ENCODE data around the gene CZIB. TPM values are rescaled to one million over a fixed set of nuclear protein-coding genes. Genes with fewer than 3 reads are reported as not detected.

The CZIB gene
- total and polyA plus RNA-seq, 2 of the 4 experiments (the other 2 are of a cell fraction) = 41.0 to 58.9 TPM

DNA sequence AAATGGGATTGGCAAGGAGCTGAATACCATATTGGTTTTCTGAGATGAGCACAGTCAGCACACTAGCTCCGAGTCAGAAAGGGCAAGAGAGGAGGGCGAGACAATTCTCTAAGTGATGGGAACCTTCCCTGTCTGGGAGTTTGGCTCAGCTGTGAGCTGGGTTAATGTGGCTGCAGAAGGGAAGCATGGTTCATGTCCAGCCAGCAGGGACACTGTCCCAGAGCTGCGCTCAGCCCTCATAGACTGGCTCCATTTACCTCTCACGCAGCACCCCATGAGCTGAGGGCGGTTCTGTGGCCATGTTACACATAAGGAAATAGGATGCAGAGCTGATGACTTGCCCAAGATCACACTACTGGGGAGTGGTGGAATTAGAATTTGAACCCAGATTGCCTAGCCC lies 39.5 kb downstream of the CZIB start:
- Histone ChIP-seq H3K4me3 (ENCODE audit: insufficient read depth, low read depth, low read length) (no peak overlapping the region), H3K18ac (ENCODE audit: low read depth, low read length) (peak overlapping the region; percentile 83), H4K8ac (ENCODE audit: low read depth in 2 of 2, low read length in 2 of 2) (peak overlapping the region; percentile 34 to 97; a peak in 3 of 4 replicates), H3K9ac (ENCODE audit: low read depth, low read length) (no peak overlapping the region), H4K91ac (ENCODE audit: insufficient read depth, low read depth, low read length) (peak overlapping the region; percentile 92), H2AK9ac (replicated peaks; ENCODE audit: low read depth, low read length, poor library complexity) (peak overlapping the region; percentile 2), H3K9me3 (ENCODE audit: control insufficient read depth, insufficient read depth, low read length) (no peaks in the 10 kb centered on the region), H4K20me1 (ENCODE audit: insufficient read depth, low read length) (no peaks in the 10 kb centered on the region), H2BK120ac (ENCODE audit: low read depth, low read length) (peak overlapping the region; percentile 98), H2BK15ac (ENCODE audit: low read depth, low read length) (peak overlapping the region; percentile 94; the same call in 2 of the 3 replicates), H3K4me1 (ENCODE audit: control insufficient read depth, insufficient read depth, low read length) (peaks cover 49% of the 10 kb centered on the region), H3K27me3 (ENCODE audit: control insufficient read depth, insufficient read depth, low read length) (no peaks in the 10 kb centered on the region), H3K27ac (ENCODE audit: insufficient read depth, low read length) (peak overlapping the region; percentile 84; the same call in 1 of the 2 replicates), H3K79me1 (ENCODE audit: low read depth in 1 of 2, low read length in 2 of 2) (peaks cover 0 to 5% of the 10 kb centered on the region in 2 experiments; a peak in 2 of 4 replicates), H2AK5ac (ENCODE audit: low read depth, low read length) (peak overlapping the region; percentile 92), H2BK5ac (ENCODE audit: low read depth, low read length, poor library complexity, severe bottlenecking) (peak overlapping the region; percentile 87), H2AFZ (replicated peaks; ENCODE audit: low read length, poor library complexity) (peak overlapping the region; percentile 84), H3K9me1 (ENCODE audit: insufficient read depth, low read length) (peaks cover 58% of the 10 kb centered on the region), H3K23ac (ENCODE audit: low read depth, low read length) (no peak overlapping the region), H3K4me2 (ENCODE audit: low read depth, low read length) (no peak overlapping the region), H3K56ac (ENCODE audit: extremely low read depth, insufficient read depth, low read length) (no peak overlapping the region), H4K5ac (ENCODE audit: low read depth, low read length) (peak overlapping the region; percentile 91), H2BK20ac (ENCODE audit: low read depth, low read length) (peak overlapping the region; percentile 98), H3K4ac (ENCODE audit: low read depth, low read length) (peak overlapping the region; percentile 97), H3K36me3 (ENCODE audit: control insufficient read depth, insufficient read depth, low read length) (no peaks in the 10 kb centered on the region), H3K14ac (replicated peaks; ENCODE audit: low read depth, low read length) (peak overlapping the region; percentile 78)
- TF ChIP-seq, protein P1, sequence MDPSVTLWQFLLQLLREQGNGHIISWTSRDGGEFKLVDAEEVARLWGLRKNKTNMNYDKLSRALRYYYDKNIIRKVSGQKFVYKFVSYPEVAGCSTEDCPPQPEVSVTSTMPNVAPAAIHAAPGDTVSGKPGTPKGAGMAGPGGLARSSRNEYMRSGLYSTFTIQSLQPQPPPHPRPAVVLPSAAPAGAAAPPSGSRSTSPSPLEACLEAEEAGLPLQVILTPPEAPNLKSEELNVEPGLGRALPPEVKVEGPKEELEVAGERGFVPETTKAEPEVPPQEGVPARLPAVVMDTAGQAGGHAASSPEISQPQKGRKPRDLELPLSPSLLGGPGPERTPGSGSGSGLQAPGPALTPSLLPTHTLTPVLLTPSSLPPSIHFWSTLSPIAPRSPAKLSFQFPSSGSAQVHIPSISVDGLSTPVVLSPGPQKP (IDR thresholded peaks at IDR 0.05; ENCODE audit: borderline replicate concordance, low read depth, low read length) = no peak
- TF ChIP-seq MAZ (IDR thresholded peaks at IDR 0.05; ENCODE audit: borderline replicate concordance, low read depth, low read length) (no peak), RFX5 (IDR thresholded peaks at IDR 0.05; ENCODE audit: low read depth, low read length) (no peak), CHD1 (IDR thresholded peaks at IDR 0.05; ENCODE audit: low read depth, low read length) (no peak), NFE2L2 (IDR thresholded peaks at IDR 0.05; ENCODE audit: low read depth, low read length) (no peak), MXI1 (IDR thresholded peaks at IDR 0.05; ENCODE audit: borderline replicate concordance, low read depth, low read length) (no peak), RAD21 (IDR thresholded peaks at IDR 0.05; ENCODE audit: low read length) (no peak), BHLHE40 (IDR thresholded peaks at IDR 0.05; ENCODE audit: low read depth, low read length) (no peak), RCOR1 (IDR thresholded peaks at IDR 0.05; ENCODE audit: insufficient replicate concordance, low read length) (no peak), FOS (IDR thresholded peaks at IDR 0.05; ENCODE audit: low read depth, low read length) (no peak), POLR2A (IDR thresholded peaks at IDR 0.05; ENCODE audit: low read depth, low read length) (no peak), CEBPB (IDR thresholded peaks at IDR 0.05; ENCODE audit: low read depth, low read length) (no peak), MAFK (IDR thresholded peaks at IDR 0.05; ENCODE audit: low read depth, low read length) (no peak), SMC3 (IDR thresholded peaks at IDR 0.05; ENCODE audit: low read depth, low read length) (no peak)
- TF ChIP-seq, protein P2, sequence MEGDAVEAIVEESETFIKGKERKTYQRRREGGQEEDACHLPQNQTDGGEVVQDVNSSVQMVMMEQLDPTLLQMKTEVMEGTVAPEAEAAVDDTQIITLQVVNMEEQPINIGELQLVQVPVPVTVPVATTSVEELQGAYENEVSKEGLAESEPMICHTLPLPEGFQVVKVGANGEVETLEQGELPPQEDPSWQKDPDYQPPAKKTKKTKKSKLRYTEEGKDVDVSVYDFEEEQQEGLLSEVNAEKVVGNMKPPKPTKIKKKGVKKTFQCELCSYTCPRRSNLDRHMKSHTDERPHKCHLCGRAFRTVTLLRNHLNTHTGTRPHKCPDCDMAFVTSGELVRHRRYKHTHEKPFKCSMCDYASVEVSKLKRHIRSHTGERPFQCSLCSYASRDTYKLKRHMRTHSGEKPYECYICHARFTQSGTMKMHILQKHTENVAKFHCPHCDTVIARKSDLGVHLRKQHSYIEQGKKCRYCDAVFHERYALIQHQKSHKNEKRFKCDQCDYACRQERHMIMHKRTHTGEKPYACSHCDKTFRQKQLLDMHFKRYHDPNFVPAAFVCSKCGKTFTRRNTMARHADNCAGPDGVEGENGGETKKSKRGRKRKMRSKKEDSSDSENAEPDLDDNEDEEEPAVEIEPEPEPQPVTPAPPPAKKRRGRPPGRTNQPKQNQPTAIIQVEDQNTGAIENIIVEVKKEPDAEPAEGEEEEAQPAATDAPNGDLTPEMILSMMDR (conservative IDR thresholded peaks at IDR 0.05; ENCODE audit: low read depth, low read length) = no peak
- TF ChIP-seq, protein P3, sequence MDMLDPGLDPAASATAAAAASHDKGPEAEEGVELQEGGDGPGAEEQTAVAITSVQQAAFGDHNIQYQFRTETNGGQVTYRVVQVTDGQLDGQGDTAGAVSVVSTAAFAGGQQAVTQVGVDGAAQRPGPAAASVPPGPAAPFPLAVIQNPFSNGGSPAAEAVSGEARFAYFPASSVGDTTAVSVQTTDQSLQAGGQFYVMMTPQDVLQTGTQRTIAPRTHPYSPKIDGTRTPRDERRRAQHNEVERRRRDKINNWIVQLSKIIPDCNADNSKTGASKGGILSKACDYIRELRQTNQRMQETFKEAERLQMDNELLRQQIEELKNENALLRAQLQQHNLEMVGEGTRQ (IDR thresholded peaks at IDR 0.05; ENCODE audit: low read depth, low read length) = no peak
- DNase-seq (no peak), ATAC-seq (ENCODE audit: low read depth) (no peak)
- in situ Hi-C loops (cut with MboI; ENCODE audit: low sequenced_read_pairs) = loop anchor here (10.0 kb wide), 2 partner anchors 276 to 476 kb away; no protein-coding TSS in a partner anchor
- POLR2A ChIA-PET (ENCODE audit: unreplicated experiment) = interaction anchor here (1.4 kb wide), 1 partner anchor 35 kb away, joined by 3 read pairs; no protein-coding TSS in a partner anchor
- dilution Hi-C loops (cut with HindIII; ENCODE audit: low sequenced_read_pairs, unreplicated experiment) = no loop called here
- no TSS peak for BruUV-seq (replicated peaks)
- CTCF ChIA-PET = interaction anchor here (1.3 kb wide), 1 partner anchor 15 kb away, joined by 4 read pairs; no protein-coding TSS in a partner anchor
- WGBS, 2 experiments (ENCODE audit: extremely low coverage in 2 of 2, insufficient read length in 1 of 2) = no CpG with 5 or more reads among the region's 5 CpGs
- intact Hi-C loops (cut with micrococcal nuclease) = loop anchor here (5.0 to 10.0 kb wide), 3 partner anchors 119 to 479 kb away; partner anchors contain the start of genes ECHDC2, PODN and SCP2

All from IMR-90 (cell line).